Stimulated activated CD8-positive, alpha-beta memory T cell treated with anti-CD3 and anti-CD28 coated beads, Interleukin-12 subunit alpha, Interleukin-12 subunit beta, amount 100 ng/mL, for 1 hour (primary cell): ENCODE results near the gene SMAP1.
"Not testable (repeated sequence)": the region's sequence is repeated elsewhere in the genome, so short reads cannot be mapped to it uniquely, and the experiment has no call there.

Experiments used
- DNase-seq: peaks from one replicate; pipeline ENCODE4 v3.0.0-alpha.2; 2020; ENCODE audit warnings: low read depth

Gene SMAP1

DNA sequence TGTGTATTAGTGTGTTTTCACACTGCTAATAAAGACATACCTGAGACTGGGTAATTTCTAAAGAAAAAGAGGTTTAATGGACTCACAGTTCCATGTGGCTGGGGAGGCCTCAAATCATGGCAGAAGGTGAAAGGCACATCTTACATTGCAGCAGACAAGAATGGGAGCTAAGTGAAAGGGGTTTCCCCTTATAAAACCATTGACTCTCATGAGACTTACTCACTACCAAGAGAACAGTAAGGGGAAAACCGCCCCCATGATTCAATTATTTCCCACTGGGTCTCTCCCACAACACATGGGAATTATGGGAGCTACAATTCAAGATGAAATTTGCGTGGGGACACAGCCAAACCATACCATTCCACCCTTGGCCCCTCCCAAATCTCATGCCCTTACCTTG, 73.1 kb downstream of the SMAP1 start:
- not testable (repeated sequence) for DNase-seq

DNA sequence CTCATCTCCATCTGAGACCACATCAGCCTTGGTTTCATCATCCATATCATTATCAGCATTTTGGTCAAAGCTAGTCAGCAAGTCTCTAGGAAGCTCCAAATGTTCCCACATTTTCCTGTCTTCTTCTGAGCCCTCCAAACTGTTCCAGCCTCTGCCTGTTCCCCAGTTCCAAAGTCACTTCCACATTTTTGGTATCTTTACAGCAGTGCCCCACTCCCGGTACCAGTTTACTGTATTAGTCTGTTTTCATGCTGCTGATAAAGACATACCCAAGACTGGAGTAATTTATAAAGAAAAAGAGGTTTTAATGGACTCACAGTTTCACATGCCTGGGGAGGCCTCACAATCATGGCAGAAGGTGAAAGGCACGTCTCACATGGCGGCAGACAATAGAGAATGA, 74.8 kb downstream of the SMAP1 start:
- DNase-seq = not testable (repeated sequence)

DNA sequence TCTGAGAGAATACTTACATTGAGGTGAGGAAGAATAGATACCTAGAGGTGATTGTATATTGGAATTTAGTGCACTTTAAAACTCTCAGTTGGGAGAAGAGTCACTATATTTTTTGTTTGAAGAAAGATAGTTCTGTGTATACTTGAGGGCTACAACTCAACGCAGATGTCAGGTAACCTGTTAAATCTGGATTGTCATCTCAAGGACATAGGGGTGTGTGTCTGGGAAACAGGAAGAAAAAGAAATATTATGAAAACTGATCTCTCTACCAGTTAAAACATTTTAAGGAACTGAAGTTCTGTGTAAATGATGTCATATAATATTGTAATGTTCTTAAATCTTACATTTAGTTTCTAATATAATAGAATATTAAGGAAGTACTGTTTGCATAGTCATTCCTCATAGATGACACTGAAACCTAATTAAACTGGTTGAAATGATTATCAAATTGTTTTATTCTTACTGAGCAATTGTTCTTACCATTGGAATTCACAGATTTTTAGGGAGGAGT, 86.2 kb downstream of the SMAP1 start:
- DNase-seq = no peak

DNA sequence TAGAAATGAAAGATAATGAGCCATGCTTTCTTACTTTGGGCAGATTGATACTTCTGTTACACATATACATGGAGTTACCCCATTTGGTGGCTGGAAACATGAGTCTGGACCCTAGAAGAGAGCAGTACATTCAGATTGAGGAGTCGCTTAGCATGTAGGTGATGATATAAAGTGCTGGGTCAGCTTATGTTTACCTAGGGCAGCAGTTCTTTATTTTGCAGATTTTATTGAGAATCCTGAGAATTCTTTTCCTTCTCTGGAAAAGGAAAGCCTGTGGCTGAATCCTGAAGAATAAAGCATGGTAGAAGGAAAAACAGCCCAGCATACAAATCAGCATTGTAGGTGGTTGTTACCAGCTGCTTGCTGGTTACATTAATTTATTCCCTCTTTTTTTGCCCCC, 91.2 kb downstream of the SMAP1 start:
- no peak for DNase-seq

DNA sequence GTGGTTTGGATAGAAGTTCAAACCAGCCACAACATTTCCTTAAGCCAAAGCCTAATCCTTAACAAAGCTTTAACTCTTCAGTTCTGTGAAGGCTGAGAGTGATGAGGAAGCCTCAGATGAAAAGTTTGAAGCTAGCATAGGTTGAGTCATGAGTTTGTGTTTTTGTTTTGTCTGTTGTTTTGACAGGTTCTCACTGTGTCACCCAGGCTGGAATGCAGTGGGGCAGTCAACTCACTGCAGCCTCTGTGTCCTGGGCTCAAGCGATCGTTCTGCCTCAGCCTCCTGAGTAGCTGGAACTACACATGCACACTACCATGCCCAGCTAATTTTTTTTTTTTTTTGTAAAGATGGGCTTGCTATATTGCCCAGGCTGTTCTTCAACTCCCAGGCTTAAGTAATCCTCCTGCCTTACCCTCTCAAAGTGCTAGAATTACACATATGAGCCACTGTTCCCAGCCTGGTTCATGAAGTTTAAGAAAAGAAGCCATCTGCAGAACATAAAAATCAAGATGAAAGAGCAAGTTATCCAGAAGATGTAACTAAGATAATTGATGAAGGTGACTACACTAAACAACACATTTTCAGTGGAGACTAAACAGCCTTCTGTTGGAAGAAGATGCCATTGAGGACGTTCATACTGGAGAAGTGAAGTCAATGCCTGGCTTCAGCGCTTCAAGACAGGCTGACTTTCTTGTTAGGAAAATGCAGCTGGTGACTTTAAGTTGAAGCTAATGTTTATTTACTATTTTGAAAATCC, 96.2 kb downstream of the SMAP1 start:
- DNase-seq = no peak

DNA sequence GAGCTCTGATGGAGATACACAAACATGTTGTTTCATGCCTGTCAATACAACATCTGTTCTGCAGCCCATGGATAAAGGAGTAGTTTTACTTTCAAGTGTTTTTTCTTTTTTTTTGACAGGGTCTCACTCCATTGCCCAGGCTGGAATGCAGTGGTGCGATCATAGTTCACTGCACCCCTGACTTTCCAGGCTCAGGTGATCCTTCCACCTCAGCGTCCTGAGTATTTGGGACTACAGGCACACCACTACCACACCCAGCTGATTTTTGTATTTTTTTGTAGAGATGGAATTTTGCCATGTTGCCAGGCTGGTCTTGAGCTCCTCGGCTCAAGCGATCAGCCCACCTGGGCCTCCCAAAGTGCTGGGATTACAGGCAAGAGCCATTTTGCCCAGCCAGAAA, 97.0 kb downstream of the SMAP1 start:
- no peak for DNase-seq

DNA sequence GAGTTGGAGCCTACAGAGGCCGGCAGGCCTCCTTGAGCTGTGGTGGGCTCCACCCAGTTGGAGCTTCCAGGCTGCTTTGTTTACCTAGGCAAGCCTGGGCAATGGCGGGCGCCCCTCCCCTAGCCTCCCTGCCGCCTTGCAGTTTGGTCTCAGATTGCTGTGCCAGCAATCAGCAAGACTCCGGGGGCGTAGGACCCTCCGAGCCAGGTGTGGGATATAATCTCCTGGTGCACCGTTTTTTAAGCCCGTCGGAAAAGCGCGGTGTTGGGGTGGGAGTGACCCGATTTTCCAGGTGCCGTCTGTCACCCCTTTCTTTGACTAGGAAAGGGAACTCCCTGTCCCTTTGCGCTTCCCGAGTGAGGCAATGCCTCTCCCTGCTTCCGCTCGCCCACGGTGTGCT, 103.7 kb downstream of the SMAP1 start:
- DNase-seq = not testable (repeated sequence)

DNA sequence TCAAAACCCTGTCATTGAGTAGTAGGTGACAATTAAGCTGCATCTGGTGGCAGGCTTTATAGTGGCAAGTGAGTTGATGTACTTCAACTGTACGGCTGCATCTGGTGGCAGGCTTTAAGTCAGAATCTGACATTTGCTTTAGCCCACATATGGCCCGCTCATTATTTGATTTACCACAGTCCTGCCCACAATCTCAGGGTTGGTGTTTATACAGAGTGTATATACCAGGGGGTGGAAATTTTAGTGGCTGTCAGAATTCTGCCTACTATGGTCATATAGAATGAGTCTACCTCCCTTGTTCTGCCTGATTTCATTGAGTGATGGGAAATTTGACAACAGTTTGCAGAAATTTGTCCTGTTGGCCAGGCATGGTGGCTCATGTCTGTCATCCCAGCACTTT, 112.3 kb downstream of the SMAP1 start:
- DNase-seq = no peak

DNA sequence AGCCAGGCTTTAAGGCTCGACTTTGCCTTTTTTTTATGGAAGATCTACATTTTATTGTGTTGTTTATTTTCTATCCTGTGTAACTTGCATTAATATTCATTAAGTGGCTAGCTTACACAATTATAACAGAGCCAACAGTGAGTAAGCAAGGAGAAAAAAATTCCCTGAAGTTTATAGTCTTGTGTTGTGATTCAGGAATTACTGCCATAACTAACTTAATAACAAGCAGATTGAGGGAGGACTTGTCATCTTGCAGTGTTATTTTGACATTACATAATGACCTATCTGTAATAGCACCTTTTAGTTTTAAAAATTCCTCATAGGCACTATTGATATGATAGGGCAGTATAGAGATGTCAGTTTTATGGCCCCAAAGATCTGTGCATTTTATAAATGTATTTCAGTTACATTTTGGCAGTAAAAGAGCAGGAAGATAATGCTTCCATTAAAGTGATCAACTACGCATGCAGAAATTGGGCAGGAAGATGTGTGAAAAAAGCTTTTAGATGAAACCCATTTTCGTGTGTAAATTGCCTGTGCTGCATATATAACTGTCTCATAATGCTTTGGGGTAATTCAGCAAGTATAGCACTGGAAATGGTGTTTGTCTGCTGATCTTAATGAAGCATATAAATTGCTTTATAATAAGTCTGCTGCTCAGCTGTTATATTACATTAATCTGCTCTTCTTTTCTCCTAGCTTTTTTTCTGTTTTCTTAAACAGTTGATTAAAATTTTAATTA, 123.0 kb downstream of the SMAP1 start:
- DNase-seq = no peak

DNA sequence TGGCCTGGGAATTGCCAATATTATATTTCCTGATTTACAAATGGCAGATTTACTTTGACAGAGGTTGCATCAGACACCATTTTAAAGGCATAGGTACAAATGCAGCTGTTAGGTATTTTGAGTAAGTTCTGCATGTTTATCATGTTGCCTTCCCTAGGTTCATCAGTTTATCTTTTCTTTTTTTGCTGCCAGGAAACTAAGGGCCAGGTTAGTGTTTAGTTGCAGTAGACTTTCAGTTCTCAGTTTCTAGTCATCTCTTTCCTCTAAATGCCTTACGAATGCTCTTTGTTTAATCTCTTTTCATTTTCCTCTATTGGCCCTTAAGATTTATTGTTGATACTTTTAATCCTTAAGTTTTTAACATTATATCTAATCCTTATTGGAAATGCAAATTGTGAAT, 129.9 kb downstream of the SMAP1 start:
- no peak for DNase-seq

DNA sequence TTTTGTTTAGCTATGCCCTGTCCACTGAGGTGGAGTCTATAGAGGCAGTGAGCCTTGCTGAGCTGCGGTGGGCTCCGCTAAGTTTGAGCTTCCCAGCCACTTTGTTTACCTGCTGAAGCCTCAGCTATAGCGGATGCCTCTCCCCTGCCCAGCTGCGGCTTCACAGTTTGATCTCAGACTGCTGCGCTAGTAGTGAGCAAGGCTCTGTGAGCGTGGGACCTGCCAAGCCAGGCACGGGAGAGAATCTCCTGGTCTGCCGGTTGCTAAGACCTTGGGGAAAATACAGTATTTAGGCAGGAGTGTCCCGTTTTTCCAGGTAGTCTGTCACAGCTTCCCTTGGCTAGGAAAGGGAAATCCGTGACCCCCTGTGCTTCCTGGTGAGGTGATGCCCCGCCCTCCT, 138.4 kb downstream of the SMAP1 start:
- DNase-seq = no peak

DNA sequence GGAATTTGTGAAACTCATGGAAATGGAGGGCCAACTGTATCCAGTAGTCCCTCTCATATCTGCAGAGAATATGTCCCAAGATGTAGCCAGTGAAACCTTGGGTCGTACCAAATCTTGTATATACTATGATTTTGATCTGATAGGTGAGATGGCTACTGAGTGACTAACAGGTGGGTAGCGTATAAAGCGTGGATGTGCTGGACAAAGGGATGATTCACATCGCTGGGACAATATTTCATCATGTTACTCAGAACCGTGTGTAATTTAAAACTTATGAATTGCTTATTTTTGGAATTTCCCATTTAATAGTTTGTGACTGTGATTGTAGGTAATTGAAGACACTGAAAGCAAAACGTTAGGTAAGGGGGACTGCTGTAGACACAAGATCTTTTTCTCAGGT, 144.1 kb downstream of the SMAP1 start:
- DNase-seq = no peak

DNA sequence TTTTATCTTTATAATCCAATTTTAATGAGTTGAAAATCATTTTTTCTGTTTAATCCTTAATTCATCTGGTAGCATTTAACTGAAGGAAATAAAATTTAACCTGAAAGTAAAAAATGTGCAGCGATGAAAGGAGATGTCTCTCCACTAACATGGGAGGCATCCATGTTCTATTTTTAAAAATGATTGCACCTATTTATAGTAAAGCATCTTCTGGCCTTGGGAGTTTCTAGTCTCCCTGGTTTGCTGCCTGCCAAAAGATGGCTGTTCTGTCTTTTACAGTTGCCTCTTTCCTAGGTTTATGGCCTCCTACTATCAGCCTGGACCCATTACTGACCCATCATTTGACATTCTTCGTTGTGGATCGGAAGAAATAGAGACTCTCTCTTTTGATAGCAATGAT, 146.2 kb downstream of the SMAP1 start:
- no peak for DNase-seq

DNA sequence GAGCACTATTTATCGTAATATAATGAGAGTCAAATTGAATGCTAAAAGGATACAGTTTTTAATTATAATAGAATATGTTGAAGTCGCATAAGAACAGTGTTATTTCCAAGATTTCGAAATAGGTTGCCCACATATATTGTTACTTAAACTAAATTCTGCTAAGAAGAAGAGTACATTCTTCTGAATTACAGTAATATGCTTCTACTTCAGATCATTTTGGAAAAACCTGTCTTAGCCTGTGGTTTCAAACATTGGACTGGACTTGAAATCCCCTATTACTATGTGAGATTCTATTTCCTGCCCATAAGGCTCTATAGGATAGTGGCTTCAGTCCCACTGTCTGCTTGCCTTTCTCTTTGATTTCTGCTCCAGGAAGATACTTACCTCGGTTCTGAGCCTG, 152.0 kb downstream of the SMAP1 start:
- DNase-seq = no peak

DNA sequence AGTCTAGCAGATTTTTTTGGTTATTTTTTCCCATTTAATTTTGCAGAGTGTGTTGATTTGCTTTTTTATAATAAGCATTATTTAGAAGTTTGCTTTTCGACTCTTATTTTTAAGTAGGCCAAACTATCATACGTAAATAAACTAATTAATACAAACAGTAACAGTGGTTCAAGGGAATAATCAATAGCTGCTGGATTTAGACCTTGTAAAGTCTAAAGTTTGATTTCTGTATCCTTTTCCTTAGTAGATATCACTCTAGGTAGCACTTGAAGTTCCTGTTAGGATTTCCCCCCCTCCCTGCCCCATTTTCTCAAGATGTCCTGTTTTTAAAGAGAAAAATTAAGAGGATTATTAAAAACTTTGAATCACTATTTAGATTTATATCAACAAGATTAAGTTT, 153.1 kb downstream of the SMAP1 start:
- no peak for DNase-seq

DNA sequence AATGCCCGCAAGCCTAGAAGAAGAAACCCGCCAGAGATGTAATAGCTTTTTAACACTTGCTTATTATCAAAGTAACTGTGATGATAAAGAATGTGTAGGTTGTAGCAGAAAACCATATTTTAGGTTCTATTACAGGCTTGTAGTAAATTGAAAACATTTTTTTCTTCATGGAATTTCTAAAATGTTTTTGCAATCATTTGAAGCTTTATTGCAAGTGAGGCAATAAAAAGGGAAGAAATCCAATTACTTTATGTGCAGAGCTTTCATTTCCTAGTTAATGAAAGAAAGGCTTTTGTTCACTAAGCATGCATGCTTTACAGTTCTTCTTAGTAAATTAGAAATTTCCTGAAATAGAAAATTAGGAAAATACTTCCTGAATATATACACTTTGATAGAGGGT, 154.1 kb downstream of the SMAP1 start:
- no peak for DNase-seq

DNA sequence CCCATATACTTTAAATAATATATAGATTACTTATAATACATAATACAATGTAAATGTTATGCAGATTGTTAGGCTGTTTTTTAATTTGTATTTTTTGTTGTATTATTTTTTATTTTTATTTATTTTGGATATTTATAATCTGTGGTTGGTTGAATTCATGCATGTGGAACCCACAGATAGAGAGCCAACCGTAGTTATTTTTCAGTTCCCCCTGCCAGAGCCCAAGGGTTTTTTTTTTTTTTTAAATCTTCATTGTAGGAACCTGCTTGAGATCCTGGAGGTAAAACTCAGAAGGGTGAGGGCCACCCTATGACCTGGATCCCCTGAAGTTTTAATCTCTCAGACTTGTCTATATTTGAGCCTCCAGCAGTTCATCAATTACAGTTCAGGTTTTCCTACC, 156.0 kb downstream of the SMAP1 start:
- DNase-seq = no peak

DNA sequence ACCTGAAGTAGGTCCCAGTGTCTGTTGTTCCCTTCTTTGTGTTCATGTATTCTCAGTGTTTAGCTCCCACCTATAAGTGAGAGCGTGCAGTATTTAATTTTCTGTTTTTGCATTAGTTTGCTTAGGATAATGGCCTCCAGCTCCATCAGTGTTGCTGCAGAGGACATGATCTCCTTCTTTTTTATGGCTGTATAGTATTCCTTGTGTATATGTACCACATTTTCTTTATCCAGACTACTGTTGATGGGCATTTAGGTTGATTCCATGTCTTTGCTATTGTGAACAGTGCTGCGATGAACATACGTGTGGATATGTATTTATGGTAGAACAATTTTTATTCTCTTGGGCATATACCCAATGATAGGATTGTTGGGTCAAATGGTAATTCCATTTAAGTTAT, 163.7 kb downstream of the SMAP1 start:
- DNase-seq = no peak

DNA sequence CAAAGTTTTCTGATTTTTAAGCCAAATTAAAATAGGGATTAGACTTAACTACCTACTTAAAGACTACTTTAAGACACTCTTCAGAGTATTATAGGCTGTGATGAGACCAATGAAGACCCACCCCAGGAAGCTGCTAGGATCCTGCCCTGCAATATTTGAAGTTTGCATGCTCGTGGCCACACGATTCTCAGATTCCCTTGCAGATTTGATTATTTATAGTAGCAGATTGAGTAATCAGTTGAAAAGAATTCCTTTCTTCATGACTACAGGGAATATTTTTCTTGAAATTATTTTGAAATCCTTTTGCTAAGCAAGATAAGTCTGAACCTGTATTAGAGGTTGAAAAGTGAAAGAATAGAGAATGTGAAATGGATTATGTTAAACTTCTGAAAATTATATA, 166.8 kb downstream of the SMAP1 start:
- DNase-seq = no peak

DNA sequence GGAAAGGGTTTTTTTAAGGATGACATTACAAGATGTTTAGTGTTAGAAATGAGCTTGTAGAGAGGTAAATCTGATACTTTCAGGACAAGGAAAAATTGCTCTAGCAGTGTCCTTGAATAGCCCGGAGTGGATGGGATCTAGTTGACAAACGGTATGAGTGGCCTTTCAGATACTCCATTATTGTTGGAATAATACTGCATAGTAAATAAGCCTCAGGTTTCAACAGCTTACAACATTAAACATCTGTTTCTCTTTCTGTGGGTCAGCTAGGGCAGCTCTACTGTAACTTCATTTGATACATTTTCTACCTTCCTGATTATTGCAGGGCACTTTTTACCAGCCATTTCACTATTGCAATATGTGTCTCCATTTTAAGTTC, 171.2 kb downstream of the SMAP1 start:
- DNase-seq = no peak

DNA sequence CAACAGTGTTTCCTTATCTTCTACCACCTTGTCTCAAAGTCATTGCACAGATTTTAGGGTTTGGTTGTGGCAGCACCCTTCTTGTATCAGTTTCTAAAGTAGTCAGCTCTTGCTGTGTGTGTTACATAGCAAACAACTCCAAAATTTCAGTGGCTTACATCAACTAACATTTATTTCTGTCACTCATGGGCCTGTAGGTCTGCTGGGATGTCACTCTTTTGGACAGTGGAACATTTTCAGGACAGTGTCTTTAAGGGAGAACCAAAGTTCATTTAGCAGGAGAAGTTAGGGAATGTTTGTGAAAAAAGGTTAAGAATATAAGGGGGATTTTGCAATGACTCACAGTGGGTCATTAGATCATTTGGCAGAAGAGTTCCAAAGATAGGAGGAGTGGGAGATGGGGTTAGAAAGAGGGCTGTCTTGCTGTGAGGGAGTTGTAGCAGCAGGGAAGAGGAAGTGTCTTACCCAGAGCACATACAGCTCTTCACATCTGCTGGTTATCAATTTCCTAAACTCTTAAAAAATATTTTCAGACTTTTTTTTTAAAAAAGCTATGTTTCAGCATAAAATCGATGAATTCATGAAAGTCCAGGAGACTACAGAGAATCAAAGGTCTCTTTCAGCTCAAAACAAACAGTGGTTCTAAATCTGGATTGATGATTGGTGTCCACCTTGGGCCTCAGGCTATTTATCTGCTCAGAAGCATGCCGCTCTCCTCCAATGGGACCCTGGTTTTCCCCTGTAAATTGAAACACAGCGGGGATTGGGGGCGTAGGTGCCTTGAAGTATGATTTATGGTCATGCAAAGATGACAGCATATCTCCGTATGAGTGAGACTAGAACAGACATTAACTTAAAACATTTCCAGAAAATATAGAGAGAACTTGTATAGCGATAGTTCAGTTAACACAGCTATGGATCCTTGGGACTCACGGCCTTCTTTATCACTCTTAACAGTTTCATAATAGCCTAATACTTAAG, 171.9 kb downstream of the SMAP1 start:
- DNase-seq = no peak

DNA sequence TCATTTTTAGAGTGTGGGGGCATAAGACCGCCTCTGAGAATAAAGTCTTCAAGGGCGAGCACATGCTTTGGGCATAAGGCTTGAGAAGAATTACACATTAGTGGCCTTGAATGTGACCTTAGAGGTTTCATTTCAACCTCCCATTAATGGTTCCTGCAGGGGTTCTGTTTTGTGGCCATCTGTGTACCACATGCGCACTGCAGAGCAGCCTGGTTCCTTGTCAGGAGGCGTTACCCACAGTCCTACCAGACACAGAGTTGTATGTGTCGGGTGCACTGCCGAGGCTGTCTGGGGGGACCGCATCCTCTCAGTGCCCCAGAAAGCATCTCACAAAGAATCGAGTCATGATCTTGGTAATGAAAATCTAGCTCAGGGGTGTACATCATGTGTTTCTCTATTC, 173.4 kb downstream of the SMAP1 start:
- no peak for DNase-seq

DNA sequence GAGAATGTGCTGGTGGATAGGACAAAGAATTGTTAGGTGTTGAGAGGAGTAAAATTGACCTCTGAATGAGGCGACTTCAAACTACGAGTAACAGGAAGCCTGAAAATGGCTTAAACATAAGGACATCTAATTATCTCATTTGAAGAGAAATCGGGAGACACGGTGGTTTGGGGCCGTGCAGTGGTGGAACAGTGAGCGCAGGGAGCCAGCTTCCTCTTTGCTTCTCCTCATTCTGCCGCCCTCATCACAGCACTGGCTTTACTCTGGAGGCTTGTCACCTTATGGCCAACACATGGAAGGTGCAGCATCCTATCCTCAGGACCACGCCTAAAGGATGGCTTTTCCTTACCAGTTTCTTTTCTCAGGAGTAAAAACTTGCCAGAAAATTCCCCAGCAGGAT, 174.9 kb downstream of the SMAP1 start:
- DNase-seq = no peak
